GM12872 (cell line): Measurements from ENCODE around the gene DOCK1.

Experiments used
- TF ChIP-seq, protein P1 (sequence below): IDR thresholded peaks from 3 replicates; pipeline ENCODE4 v1.5.1; 2011; ENCODE audit warnings: low read depth, mild to moderate bottlenecking, low read length, moderate library complexity; ENCODE audit not compliant: insufficient read depth

Gene DOCK1

DNA sequence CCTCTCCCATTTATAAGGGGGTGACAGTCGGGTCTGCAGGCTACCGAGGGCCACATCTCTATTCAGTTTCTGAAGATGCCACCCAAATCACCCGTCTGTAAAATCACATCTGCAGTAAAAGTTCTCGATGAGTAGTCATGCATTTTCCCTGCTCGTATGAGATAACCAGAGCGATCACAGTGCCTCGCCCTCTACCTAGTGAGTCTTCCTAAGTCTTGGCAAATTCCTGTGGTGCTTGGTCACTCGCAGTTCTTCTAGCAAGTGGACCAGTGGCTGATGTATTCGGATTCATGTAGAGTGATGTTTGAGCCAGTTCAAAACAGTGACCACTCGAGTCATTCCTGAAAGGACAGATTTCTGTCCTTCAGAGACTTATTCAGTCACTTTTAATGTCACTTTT is 246.3 kb downstream of the DOCK1 start:
- TF ChIP-seq, protein P1, sequence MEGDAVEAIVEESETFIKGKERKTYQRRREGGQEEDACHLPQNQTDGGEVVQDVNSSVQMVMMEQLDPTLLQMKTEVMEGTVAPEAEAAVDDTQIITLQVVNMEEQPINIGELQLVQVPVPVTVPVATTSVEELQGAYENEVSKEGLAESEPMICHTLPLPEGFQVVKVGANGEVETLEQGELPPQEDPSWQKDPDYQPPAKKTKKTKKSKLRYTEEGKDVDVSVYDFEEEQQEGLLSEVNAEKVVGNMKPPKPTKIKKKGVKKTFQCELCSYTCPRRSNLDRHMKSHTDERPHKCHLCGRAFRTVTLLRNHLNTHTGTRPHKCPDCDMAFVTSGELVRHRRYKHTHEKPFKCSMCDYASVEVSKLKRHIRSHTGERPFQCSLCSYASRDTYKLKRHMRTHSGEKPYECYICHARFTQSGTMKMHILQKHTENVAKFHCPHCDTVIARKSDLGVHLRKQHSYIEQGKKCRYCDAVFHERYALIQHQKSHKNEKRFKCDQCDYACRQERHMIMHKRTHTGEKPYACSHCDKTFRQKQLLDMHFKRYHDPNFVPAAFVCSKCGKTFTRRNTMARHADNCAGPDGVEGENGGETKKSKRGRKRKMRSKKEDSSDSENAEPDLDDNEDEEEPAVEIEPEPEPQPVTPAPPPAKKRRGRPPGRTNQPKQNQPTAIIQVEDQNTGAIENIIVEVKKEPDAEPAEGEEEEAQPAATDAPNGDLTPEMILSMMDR = no peak

- TF ChIP-seq, protein P1 = no peak
Measured at GRCh38 chr10:127151981-127152699, 246.9 kb downstream of the DOCK1 start.

DNA sequence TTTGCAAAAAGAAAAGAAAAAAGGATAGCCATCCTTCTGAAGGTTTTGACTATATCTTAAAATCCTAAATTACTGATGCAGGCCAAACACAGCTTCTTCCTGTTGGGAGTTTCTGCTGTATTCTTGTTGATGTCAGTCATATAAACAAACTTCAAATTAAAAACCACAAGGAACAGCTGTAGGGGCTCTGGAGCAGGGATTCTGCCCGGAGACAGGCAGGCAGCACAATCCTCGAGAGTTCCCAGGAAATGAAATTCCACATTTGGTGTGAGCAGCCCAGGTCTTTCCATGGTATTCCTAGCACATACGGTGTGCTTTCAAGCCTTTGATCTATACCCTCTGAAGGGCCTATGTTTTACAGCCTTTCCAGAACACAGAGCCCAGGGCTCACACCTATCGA is 248.0 kb downstream of the DOCK1 start:
- TF ChIP-seq, protein P1 = no peak

GRCh38 chr10:127154831-127155620 is 249.8 kb downstream of the DOCK1 start:
- TF ChIP-seq, protein P1 = no peak

- TF ChIP-seq, protein P1 = no peak
Measured at GRCh38 chr10:127157089-127157488, 251.9 kb downstream of the DOCK1 start.

DNA sequence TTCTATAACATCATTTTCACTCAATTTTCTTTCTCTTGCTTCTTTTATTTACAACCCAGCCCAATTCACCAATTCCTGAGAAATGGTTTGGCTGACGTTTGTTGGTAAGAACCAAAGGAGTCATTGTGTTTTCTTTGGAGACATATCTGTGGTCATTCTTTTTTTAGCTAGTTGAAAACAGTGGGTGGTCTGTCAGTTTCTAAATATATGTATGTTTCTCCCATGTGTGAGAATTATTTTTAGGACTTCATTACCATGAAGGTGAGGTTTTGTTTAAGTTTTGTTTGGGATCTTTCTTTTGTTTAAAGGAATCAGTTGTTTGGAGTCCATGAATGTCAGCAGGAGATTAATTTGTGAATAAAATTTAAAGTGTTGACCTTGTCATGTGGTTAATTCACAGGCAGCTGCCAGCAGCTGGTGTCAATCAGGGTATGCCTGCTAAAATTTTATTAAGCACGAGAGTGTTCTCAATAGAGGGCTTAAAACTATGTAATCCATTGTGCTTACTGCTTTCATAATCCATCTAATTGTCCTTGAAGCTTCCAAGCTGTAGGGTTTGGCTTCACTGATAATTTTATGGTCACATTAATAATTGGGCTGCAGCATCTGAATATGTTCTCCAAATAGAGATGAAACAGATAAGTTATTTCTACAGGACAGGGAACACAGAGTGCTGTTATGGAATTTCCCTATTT is 252.4 kb downstream of the DOCK1 start:
- TF ChIP-seq, protein P1 = no peak

DNA sequence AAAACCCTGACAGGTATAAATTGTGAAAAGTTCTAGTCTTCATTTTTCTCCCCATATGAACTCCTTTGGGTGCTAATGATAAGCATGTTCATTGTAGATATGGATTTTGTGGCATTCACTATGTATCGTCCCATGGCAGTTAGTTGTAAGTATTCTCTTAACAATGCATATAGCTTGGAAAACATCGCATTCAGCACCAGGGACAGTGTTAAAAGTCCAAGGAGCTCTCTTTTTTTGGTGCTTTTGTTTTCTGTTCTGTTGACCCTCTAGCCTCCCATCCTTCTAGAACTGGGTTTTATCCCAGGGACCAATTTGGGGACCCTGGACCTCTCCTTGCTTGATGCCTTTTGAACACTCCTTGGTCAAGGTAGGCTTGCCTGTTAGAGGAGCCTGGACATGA is 253.4 kb downstream of the DOCK1 start:
- TF ChIP-seq, protein P1 = no peak
